HG03175 (cell line): ENCODE data around the gene KNDC1.

Experiments used
- ATAC-seq: cut with Tn5 transposase; IDR thresholded peaks from one replicate; pipeline ENCODE4 v1.9.1; 2021; ENCODE audit warnings: mild to moderate bottlenecking, moderate library complexity; ENCODE audit not compliant: unreplicated experiment

The KNDC1 gene

GRCh38 chr10:133236401-133237240 lies 76.6 kb downstream of the KNDC1 start:
- no peak for ATAC-seq

- ATAC-seq = no peak
These were observed 77.2 kb downstream of the KNDC1 start for GRCh38 chr10:133237241-133237587.

- ATAC-seq = no peak
These were observed 77.8 kb downstream of the KNDC1 start, which contains the start of gene VENTX for GRCh38 chr10:133237588-133238465. Gene VENTX, plus strand, starts transcription at chr10:133237855. Its CDS starts 60 bp downstream, at chr10:133237915.

- ATAC-seq = no peak
These were observed 78.4 kb downstream of the KNDC1 start for GRCh38 chr10:133238466-133238804.

GRCh38 chr10:133239990-133240389 lies 80.0 kb downstream of the KNDC1 start:
- ATAC-seq = no peak

GRCh38 chr10:133241501-133242205 lies 81.6 kb downstream of the KNDC1 start:
- peak; percentile 44 for ATAC-seq

GRCh38 chr10:133242611-133243356 lies 82.8 kb downstream of the KNDC1 start:
- no peak for ATAC-seq

GRCh38 chr10:133243593-133243992 lies 83.6 kb downstream of the KNDC1 start:
- ATAC-seq = no peak

GRCh38 chr10:133245439-133246235 lies 85.6 kb downstream of the KNDC1 start:
- ATAC-seq = no peak

GRCh38 chr10:133246236-133246626 lies 86.2 kb downstream of the KNDC1 start:
- ATAC-seq = no peak

GRCh38 chr10:133247681-133248333 lies 87.8 kb downstream of the KNDC1 start:
- ATAC-seq = no peak

- ATAC-seq = no peak
These were observed 88.3 kb downstream of the KNDC1 start for GRCh38 chr10:133248334-133248715.

- ATAC-seq = no peak
These were observed 89.2 kb downstream of the KNDC1 start for GRCh38 chr10:133249094-133249780.

- ATAC-seq = no peak
These were observed 90.1 kb downstream of the KNDC1 start for GRCh38 chr10:133249975-133250754.

- no peak for ATAC-seq
These were observed 91.6 kb downstream of the KNDC1 start for GRCh38 chr10:133251388-133252222.

- no peak for ATAC-seq
These were observed 92.2 kb downstream of the KNDC1 start for GRCh38 chr10:133252223-133252552.

GRCh38 chr10:133253361-133253955 lies 93.4 kb downstream of the KNDC1 start:
- ATAC-seq = no peak
